K562 treated with DMSO at 1 percent for 24 hours (cell line): ENCODE data around the gene SDHAF1. TPM values are rescaled to one million over a fixed set of nuclear protein-coding genes. Genes with fewer than 3 reads are reported as not detected.

Source experiments
- total RNA-seq: library from RNA; unstranded; fragments of 300-600 nt; gene quantifications from 2 replicates; pipeline ENCODE4 v1.2.3, GENCODE V29; 2022; ENCODE audit warnings: low read depth; ENCODE audit not compliant: insufficient read depth

Gene SDHAF1, protein sequence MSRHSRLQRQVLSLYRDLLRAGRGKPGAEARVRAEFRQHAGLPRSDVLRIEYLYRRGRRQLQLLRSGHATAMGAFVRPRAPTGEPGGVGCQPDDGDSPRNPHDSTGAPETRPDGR
- 65.0 and 68.6 TPM in 2 replicates for total RNA-seq

DNA sequence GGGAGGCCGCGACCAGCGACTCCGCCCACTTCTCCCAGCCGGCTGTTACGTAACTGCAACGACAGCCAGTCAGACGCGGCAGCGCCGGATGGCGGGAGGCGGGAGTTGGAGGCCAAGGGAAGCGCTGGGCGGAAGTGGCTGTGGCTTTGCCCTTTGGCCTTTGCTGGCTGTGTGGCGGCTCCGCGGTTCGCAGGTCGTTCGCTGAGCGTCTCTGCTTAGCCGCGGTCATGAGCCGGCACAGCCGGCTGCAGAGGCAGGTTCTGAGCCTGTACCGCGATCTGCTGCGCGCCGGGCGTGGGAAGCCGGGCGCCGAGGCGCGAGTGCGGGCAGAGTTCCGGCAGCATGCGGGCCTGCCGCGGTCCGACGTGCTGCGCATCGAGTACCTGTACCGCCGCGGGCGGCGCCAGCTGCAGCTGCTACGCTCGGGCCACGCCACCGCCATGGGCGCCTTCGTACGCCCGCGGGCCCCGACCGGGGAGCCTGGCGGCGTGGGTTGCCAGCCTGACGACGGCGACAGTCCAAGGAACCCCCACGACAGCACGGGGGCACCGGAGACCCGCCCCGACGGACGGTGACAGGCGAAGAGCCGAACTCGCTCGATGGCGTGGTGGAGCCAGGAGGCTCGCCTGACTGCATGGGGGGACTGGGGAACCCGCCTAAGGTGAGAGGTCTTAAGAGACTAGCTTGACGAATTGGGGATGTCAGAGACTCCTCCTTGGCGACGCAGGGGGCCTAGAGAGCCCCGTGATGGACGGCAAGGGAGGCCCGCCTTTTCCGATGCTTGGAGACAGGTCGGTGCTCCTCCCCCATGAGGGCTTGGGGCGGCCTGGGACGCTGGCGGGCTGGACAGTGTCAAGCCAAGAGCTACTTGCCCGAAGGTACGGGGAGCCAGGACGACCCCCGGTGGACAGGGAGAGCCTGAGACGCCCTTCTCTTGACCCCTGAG is at the start of gene SDHAF1:
SDHAF1 (plus strand) TSS at position 141 of the 946 bp plus-strand sequence; CDS start at position 228, 87 bp downstream.

DNA sequence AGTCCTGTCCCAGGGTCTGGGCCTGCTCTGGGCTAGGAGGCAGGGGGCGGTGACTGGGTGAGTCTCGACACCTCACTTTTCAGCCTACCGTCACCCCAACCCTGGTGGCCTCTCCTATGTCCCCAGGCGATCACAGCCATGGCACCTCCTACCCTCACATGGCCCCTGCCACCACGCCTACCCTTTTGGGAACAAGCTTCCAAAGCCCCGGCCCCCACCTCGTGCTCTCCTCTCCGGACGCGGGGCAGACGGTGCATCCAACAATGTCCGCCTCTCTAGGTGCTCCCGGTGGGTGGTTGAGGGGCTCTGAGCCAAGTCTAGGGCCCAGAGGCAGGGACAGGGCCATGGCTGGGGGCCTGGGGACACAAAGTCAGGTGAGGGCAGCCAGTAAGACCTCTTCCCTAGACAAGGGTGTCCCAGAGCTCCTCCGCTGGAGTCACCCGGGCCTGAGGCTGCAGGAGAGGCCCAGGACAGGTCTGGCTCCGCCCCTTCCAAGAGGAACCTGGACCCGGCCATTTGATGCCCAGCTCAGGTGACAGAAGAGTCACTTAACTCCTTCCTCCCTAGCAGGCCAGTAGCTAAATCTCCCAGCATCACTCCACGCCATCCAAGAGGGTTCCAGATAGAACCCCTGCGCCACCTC is 13.5 kb downstream of the SDHAF1 start, which contains the start of gene SYNE4:
SYNE4 (minus strand) TSS at position 478 of the 643 bp plus-strand sequence; CDS start at position 346, 132 bp downstream.

DNA sequence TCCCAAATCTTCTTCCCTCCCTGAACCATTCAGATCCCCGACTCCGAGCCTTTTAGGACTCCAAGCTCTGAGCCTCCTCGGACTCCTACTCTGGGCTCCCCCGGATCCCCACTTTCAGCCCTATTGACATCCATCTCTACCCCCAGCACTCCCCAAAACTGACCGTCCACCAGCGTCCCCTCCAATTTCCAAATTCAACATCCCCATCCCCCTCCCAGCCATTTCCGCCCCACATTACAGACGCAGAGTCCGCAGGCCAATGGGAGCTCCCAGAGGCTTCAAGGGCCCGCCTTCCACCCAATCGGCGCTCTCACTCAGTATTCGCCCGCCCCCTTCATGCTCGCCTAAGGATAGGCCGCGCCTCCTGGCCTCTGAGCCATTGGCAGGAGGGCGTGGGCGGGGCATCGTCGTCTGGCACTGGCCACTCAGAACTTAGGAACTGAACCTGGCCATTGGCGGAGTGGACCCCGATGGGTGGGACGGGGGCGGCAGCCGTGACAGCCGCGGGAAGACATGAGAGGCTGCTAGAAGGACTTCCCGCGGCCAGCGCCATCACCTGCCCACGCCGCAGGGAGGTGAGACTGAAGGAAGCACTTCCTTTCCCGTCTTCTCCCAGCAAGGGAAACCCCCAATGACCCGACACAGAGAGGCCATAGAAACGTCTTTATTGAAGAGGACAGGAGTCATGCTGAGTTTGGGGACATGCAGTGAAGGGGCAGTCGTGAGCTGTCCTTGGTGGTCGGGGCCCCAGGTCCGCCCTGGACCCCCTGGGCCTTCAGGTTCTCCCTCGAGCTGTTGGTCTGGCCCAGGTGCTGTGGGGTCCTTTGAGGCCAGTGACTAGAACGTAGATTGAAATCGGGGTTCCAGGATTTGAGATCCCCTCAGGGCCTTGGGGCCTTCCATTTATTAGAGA is 19.3 kb downstream of the SDHAF1 start, which contains the start of gene ALKBH6:
ALKBH6 (minus strand) TSS at position 202 of the 913 bp plus-strand sequence. CDS start 816 bp downstream, outside the sequence.

DNA sequence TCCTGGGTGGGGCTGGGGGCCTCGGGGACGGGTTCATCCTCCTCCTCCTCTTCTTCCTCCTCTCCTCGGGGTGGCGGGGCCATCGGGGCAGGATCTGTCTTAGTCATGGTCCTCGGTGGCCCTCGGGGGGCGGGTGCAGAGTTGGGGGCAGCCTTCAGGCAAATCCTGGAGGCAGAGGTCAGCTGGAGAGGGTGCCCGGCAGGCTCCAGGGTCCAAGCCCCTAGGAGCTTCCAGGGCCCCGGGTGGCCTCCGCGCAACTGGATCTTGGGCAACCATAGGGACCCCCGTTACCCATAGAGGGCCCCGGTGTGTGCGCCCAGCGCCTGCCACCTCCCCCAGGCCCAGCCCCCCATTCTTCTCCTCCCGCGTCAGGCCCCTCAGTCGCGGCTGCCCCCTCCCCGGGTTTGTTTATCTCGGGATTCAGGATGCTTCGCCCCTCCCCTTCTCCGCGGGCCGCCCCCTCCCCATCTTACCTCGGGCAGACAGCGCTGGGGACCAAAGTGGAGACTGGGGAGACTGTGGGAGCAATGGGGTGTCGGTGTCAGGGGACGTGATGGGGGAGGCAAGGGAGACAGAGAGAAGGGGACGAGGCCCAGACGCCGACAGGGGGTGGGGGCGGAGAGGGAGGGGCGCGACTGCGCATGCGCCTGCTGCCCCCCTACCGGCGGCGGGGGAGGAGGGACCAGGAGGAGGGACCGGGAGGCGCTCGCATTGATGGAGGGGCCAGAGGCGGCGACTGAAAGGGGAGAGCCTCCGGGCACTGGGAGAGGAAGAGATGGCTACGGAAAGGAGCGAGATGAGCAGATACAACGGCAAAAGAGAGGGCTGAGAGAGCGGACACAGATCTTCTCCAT is 37.5 kb downstream of the SDHAF1 start, which contains the start of gene CLIP3:
CLIP3 (minus strand) TSS at position 623 of the 854 bp plus-strand sequence; CDS start at position 107, 516 bp downstream.

Other genes starting within 250 kb of the SDHAF1 start
- gene U2AF1L4, start 249.8 kb upstream of the SDHAF1 start, total RNA-seq: 5.4 and 6.3 TPM in 2 replicates
- gene PSENEN, start 249.5 kb upstream of the SDHAF1 start, total RNA-seq: 41.2 and 43.3 TPM in 2 replicates
- 22.5 and 26.8 TPM in 2 replicates for gene LIN37, start 246.6 kb upstream of the SDHAF1 start, total RNA-seq
- 1.5 TPM in 1 of 2 replicates, not detected in the other for gene HSPB6, start 238.2 kb upstream of the SDHAF1 start, total RNA-seq
- gene PROSER3, start 237.0 kb upstream of the SDHAF1 start, total RNA-seq: 20.6 and 24.1 TPM in 2 replicates
- gene ARHGAP33, start 219.6 kb upstream of the SDHAF1 start, total RNA-seq: 5.7 and 6.1 TPM in 2 replicates
- not detected in 2 replicates for gene PRODH2, start 182.3 kb upstream of the SDHAF1 start, total RNA-seq
- gene NPHS1, start 142.7 kb upstream of the SDHAF1 start, total RNA-seq: 2.2 and 2.4 TPM in 2 replicates
- 0.24 TPM in 1 of 2 replicates, not detected in the other for gene KIRREL2, start 138.3 kb upstream of the SDHAF1 start, total RNA-seq
- 21.4 and 23.2 TPM in 2 replicates for gene APLP1, start 126.6 kb upstream of the SDHAF1 start, total RNA-seq
- 6.9 and 7.5 TPM in 2 replicates for gene NFKBID, start 94.6 kb upstream of the SDHAF1 start, total RNA-seq
- not detected in 2 replicates for gene HCST, start 92.7 kb upstream of the SDHAF1 start, total RNA-seq
- gene TYROBP, start 86.9 kb upstream of the SDHAF1 start, total RNA-seq: 24.5 and 26.3 TPM in 2 replicates
- gene LRFN3, start 58.8 kb upstream of the SDHAF1 start, total RNA-seq: 0.32 and 0.80 TPM in 2 replicates
- 0.51 TPM in 1 of 2 replicates, not detected in the other for gene SYNE4, start 13.6 kb downstream of the SDHAF1 start, total RNA-seq
- 49.2 and 50.7 TPM in 2 replicates for gene ALKBH6, start 19.0 kb downstream of the SDHAF1 start, total RNA-seq
- gene CLIP3, start 37.7 kb downstream of the SDHAF1 start, total RNA-seq: 1.1 and 7.2 TPM in 2 replicates
- gene THAP8, start 59.1 kb downstream of the SDHAF1 start, total RNA-seq: 8.1 and 8.7 TPM in 2 replicates
- gene WDR62, start 59.7 kb downstream of the SDHAF1 start, total RNA-seq: 40.2 and 43.2 TPM in 2 replicates
- gene OVOL3, start 116.0 kb downstream of the SDHAF1 start, total RNA-seq: 0.70 TPM in 1 of 2 replicates, not detected in the other
- 89.6 and 182 TPM in 2 replicates for gene POLR2I, start 119.7 kb downstream of the SDHAF1 start, total RNA-seq
- gene TBCB, start 120.3 kb downstream of the SDHAF1 start, total RNA-seq: 112 and 130 TPM in 2 replicates
- 307 and 326 TPM in 2 replicates for gene CAPNS1, start 144.9 kb downstream of the SDHAF1 start, total RNA-seq
- not detected in 2 replicates for gene COX7A1, start 157.3 kb downstream of the SDHAF1 start, total RNA-seq
- 0.51 and 1.1 TPM in 2 replicates for gene ZNF565, start 219.5 kb downstream of the SDHAF1 start, total RNA-seq
- gene ZNF146, start 219.9 kb downstream of the SDHAF1 start, total RNA-seq: 26.4 and 32.6 TPM in 2 replicates